B cell (primary cell): ENCODE data around the gene BZW1. TPM values are rescaled to one million over a fixed set of nuclear protein-coding genes. Genes with fewer than 3 reads are reported as not detected.

Experiments
- ATAC-seq: fragments of 200-7000 bp; cut with Tn5 transposase; one replicate; pipeline ENCODE4 v1.10.0; 2021; ENCODE audit warnings: low read depth, mild to moderate bottlenecking, moderate number of reproducible peaks, moderate library complexity
- CTCF ChIA-PET: fragments of 350-600 bp; sonication (Branson Sonifier 250); formaldehyde crosslinking; loops from one replicate; lab custom pipeline; 2021; ENCODE audit warnings: antibody characterized with exemption, inconsistent platforms; lab: Charles Lee
- POLR2A ChIA-PET: fragments of 350-600 bp; sonication (Branson Sonifier 250); formaldehyde crosslinking; loops from one replicate; lab custom pipeline; 2021; ENCODE audit warnings: antibody characterized with exemption; lab: Charles Lee
- DNase-seq: peaks from one replicate; pipeline ENCODE4 v3.0.0; 2013
- H2AFZ ChIP-seq: 2 replicates; pipeline ENCODE4 v1.6.1; 2012; ENCODE audit warnings: mild to moderate bottlenecking, low read depth, low read length; ENCODE audit not compliant: insufficient read depth, poor library complexity, severe bottlenecking
- H3K27ac ChIP-seq, 2 donors: 1 replicate in 1 of 2; 2 replicates in 1 of 2; pipeline ENCODE4 v1.5.1; 2012 to 2013; ENCODE audit warnings: low read length in 2 of 2, mild to moderate bottlenecking in 2 of 2, moderate library complexity in 1 of 2
- H3K27me3 ChIP-seq, 4 experiments: fragments of 200-600 bp in 1 of 4; sonication (generic) in 1 of 4; replicated peaks in 1 of 4; 1 replicate in 2 of 4; 2 replicates in 2 of 4; pipeline versions ENCODE4 v1.6.1 to v1.7.0; 2013 to 2016; ENCODE audit warnings: low read length in 3 of 4, mild to moderate bottlenecking in 2 of 4, mixed read lengths in 1 of 4, moderate library complexity in 1 of 4; ENCODE audit not compliant: insufficient read depth in 4 of 4, control insufficient read depth in 3 of 4; ENCODE audit errors: control extremely low read depth in 1 of 4
- H3K36me3 ChIP-seq, 2 experiments: replicated peaks in 1 of 2; 1 replicate in 1 of 2; 2 replicates in 1 of 2; pipeline versions ENCODE4 v1.6.1 to v1.7.1; 2013; ENCODE audit warnings: low read length in 1 of 2; ENCODE audit not compliant: insufficient read depth in 2 of 2, control insufficient read depth in 1 of 2; ENCODE audit errors: control extremely low read depth in 1 of 2, extremely low read depth in 1 of 2
- H3K4me1 ChIP-seq, 2 donors: fragments of 200-600 bp in 1 of 2; sonication (generic) in 1 of 2; 1 replicate in 1 of 2; 2 replicates in 1 of 2; pipeline versions ENCODE4 v1.5.1 to v1.6.1; 2013 to 2017; ENCODE audit warnings: low read length in 2 of 2; ENCODE audit not compliant: control insufficient read depth in 2 of 2, insufficient read depth in 2 of 2
- H3K4me2 ChIP-seq: replicated peaks from 2 replicates; pipeline ENCODE3; 2012; ENCODE audit warnings: mild to moderate bottlenecking, low read depth, low read length; ENCODE audit not compliant: poor library complexity, severe bottlenecking
- H3K4me3 ChIP-seq, 5 experiments: fragments of 200-600 bp in 1 of 5; sonication (generic) in 1 of 5; 1 replicate in 3 of 5; 2 replicates in 2 of 5; pipeline versions ENCODE4 v1.5.1 to v1.7.0; 2011 to 2016; ENCODE audit warnings: low read length in 4 of 5, mild to moderate bottlenecking in 4 of 5, low read depth in 2 of 5, control low read depth in 1 of 5, moderate library complexity in 1 of 5; ENCODE audit not compliant: insufficient read depth in 1 of 5; ENCODE audit errors: control extremely low read depth in 1 of 5, extremely low read depth in 1 of 5
- H3K79me2 ChIP-seq: fragments of 200-600 bp; sonication (generic); one replicate; pipeline ENCODE4 v1.6.0; 2016; ENCODE audit warnings: low read length; ENCODE audit not compliant: control insufficient read depth, insufficient read depth
- H3K9ac ChIP-seq: fragments of 200-600 bp; sonication (generic); 2 replicates; pipeline ENCODE4 v1.6.1; 2017; ENCODE audit warnings: mild to moderate bottlenecking, low read length, moderate library complexity
- H3K9me3 ChIP-seq, 3 donors: one replicate each; pipeline versions ENCODE4 v1.6.1 to v1.7.1; 2013; ENCODE audit warnings: low read length in 2 of 3; ENCODE audit not compliant: control insufficient read depth in 2 of 3, insufficient read depth in 1 of 3; ENCODE audit errors: control extremely low read depth in 1 of 3
- H4K20me1 ChIP-seq: 2 replicates; pipeline ENCODE4 v1.6.0; 2012; ENCODE audit warnings: mild to moderate bottlenecking, low read length; ENCODE audit not compliant: insufficient read depth, control insufficient read depth, poor library complexity, severe bottlenecking
- H3K27ac Mint-ChIP-seq: one replicate; pipeline ENCODE4 v1.8.0; 2021; ENCODE audit warnings: mixed read lengths
- H3K27me3 Mint-ChIP-seq: one replicate; pipeline ENCODE4 v1.8.0; 2021; ENCODE audit warnings: mixed read lengths
- H3K4me1 Mint-ChIP-seq: one replicate; pipeline ENCODE4 v1.8.0; 2021; ENCODE audit warnings: mixed read lengths
- H3K4me3 Mint-ChIP-seq: one replicate; pipeline ENCODE4 v1.8.0; 2021; ENCODE audit warnings: mixed read lengths
- H3K9me3 Mint-ChIP-seq: one replicate; pipeline ENCODE4 v1.8.0; 2022; ENCODE audit warnings: mixed read lengths; ENCODE audit not compliant: insufficient read depth
- CTCF ChIP-seq: fragments of 200-600 bp; IDR thresholded peaks from one replicate; pipeline ENCODE4 v1.8.0; 2022; ENCODE audit warnings: antibody characterized with exemption, mild to moderate bottlenecking
- EZH2 ChIP-seq: IDR thresholded peaks from 2 replicates; pipeline ENCODE4 v1.6.1; 2012; ENCODE audit warnings: borderline replicate concordance, low read depth, mild to moderate bottlenecking, moderate library complexity, low read length; ENCODE audit not compliant: insufficient read depth, poor library complexity, severe bottlenecking
- WGBS: methylation state at CpG from one replicate; pipeline ENCODE4 v1.1.5; 2013; ENCODE audit warnings: missing lambda C conversion rate; ENCODE audit not compliant: insufficient coverage; 5-methylcytosine and 5-hydroxymethylcytosine counted together
- intact Hi-C: fragments of 100-400 bp; cut with micrococcal nuclease; formaldehyde crosslinking; loops from one replicate; pipeline ENCODE4 v1.10.0; 2022
- polyA plus RNA-seq: library from polyadenylated mRNA; depleted of rRNA; stranded (reverse); fragments of >200 nt; gene quantifications from 2 replicates; pipeline ENCODE4 v1.2.3, GENCODE V29; 2012
- total RNA-seq, 2 donors: library from RNA; stranded (reverse); fragments of 120-200 nt in 1 of 2; gene quantifications; 1 replicate in 1 of 2; 2 replicates in 1 of 2; pipeline versions ENCODE4 v1.2.3 to v1.2.4, GENCODE V29; 2013 to 2022

BZW1 gene
- total and polyA plus RNA-seq, 2 donors (not counting 1 experiment from before 2014, with no cell fraction given): 53.8 to 109 TPM

- Histone ChIP-seq H2AFZ (no peak overlapping the region), H3K9ac (peak overlapping the region; percentile 100), H3K27me3 (no peaks in the 10 kb centered on the region), H3K4me2 (peak overlapping the region; percentile 74), H4K20me1 (peaks cover 66% of the 10 kb centered on the region), H3K4me1 (peaks cover 37 to 43% of the 10 kb centered on the region in 2 donors), H3K79me2 (peaks cover 87% of the 10 kb centered on the region), H3K9me3 (no peaks in the 10 kb centered on the region), H3K36me3 (peaks cover 17 to 53% of the 10 kb centered on the region in 2 experiments), H3K4me3 (peak overlapping the region; percentile 85 to 100 (median 97)), H3K27ac (peak overlapping the region in 1 of 2 donors; percentile 99)
- ChIA-PET POLR2A (no interaction called here), CTCF (interaction anchor here (1.5 kb wide), 1 partner anchor 148 kb away, joined by 3 read pairs; no protein-coding TSS in a partner anchor)
- no peak for DNase-seq
- Mint-ChIP-seq H3K9me3 (no peaks in the 10 kb centered on the region), H3K27ac (peak overlapping the region; percentile 71), H3K4me3 (peak overlapping the region; percentile 93), H3K4me1 (peaks cover 47% of the 10 kb centered on the region), H3K27me3 (no peaks in the 10 kb centered on the region)
- TF ChIP-seq CTCF (no peak), EZH2 (no peak)
- ATAC-seq: no peak
- intact Hi-C loops: loop anchor here (10.0 kb wide), 2 partner anchors 337 to 1403 kb away; partner anchors contain the start of genes NOP58 and SGO2
- WGBS: 3% methylated on average over 3 of the region's 4 CpGs
Measured at GRCh38 chr2:200861617-200862155, 50.0 kb downstream of the BZW1 start.

- Histone ChIP-seq H3K4me1 (peaks cover 37 to 43% of the 10 kb centered on the region in 2 donors), H3K79me2 (peaks cover 78% of the 10 kb centered on the region), H3K4me3 (peak overlapping the region; percentile 85 to 100 (median 97)), H4K20me1 (peaks cover 58% of the 10 kb centered on the region), H2AFZ (no peak overlapping the region), H3K36me3 (peaks cover 10 to 44% of the 10 kb centered on the region in 2 experiments), H3K27ac (peak overlapping the region; percentile 98 to 99), H3K9me3 (no peaks in the 10 kb centered on the region), H3K27me3 (no peaks in the 10 kb centered on the region), H3K4me2 (peak overlapping the region; percentile 77), H3K9ac (peak overlapping the region; percentile 100)
- POLR2A ChIA-PET: interaction anchor here (2.8 kb wide), 2 partner anchors 27 to 255 kb away, joined by 18 to 54 read pairs; partner anchors contain the start of genes CFLAR, NIF3L1 and PPIL3
- no peak for ATAC-seq
- H3K4me1 Mint-ChIP-seq: peaks cover 53% of the 10 kb centered on the region
- CTCF ChIA-PET: interaction anchor here (1.5 kb wide), 1 partner anchor 149 kb away, joined by 3 read pairs; no protein-coding TSS in a partner anchor
- H3K27ac Mint-ChIP-seq: peak overlapping the region; percentile 100
- H3K4me3 Mint-ChIP-seq: peak overlapping the region; percentile 93
- no peaks in the 10 kb centered on the region for H3K9me3 Mint-ChIP-seq
- TF ChIP-seq EZH2 (no peak), CTCF (no peak)
- WGBS: 0% methylated on average over 12 of the region's 13 CpGs
- intact Hi-C loops: loop anchor here (10.0 kb wide), 2 partner anchors 338 to 1402 kb away; partner anchors contain the start of genes NOP58 and SGO2
- H3K27me3 Mint-ChIP-seq: no peaks in the 10 kb centered on the region
- peak; percentile 66 for DNase-seq
Measured at GRCh38 chr2:200862532-200863000, 50.9 kb downstream of the BZW1 start.
